K562 (cell line): ENCODE measurements around the gene DENND1A. TPM values are rescaled to one million over a fixed set of nuclear protein-coding genes. Genes with fewer than 3 reads are reported as not detected.

ENCODE experiments used
- BMI1 ChIP-seq: fragments of 150-350 bp; IDR thresholded peaks from 2 replicates; pipeline ENCODE4 v1.6.1; 2014; ENCODE audit warnings: low read length
- CC2D1A ChIP-seq: fragments of 450-650 bp; IDR thresholded peaks from 2 replicates; pipeline ENCODE4 v1.6.1; 2017; ENCODE audit warnings: mild to moderate bottlenecking
- CCAR2 ChIP-seq: fragments of 200-400 bp; formaldehyde crosslinking; IDR thresholded peaks from 2 replicates; pipeline ENCODE4 v1.6.1; 2017; ENCODE audit warnings: mild to moderate bottlenecking, low read depth, low read length
- ELF4 ChIP-seq: fragments of 450-650 bp; formaldehyde crosslinking; IDR thresholded peaks from 2 replicates; pipeline ENCODE4 v1.4.0; 2022; ENCODE audit warnings: missing genetic modification characterization
- HDAC3 ChIP-seq: fragments of 450-650 bp; IDR thresholded peaks from 2 replicates; pipeline ENCODE4 v1.6.1; 2018; ENCODE audit warnings: borderline replicate concordance, mild to moderate bottlenecking, moderate library complexity; ENCODE audit not compliant: partially characterized antibody
- KDM4B ChIP-seq, 2 experiments: fragments of 450-650 bp in 1 of 2; sonication (generic) in 1 of 2; IDR thresholded peaks; 2 replicates each; pipeline ENCODE4 v1.6.1; 2016 to 2017; ENCODE audit warnings: borderline replicate concordance in 2 of 2, antibody characterized with exemption in 1 of 2, low read depth in 1 of 2, mild to moderate bottlenecking in 1 of 2
- KLF10 ChIP-seq: fragments of 250-450 bp; sonication (Bioruptor Pico); IDR thresholded peaks from 2 replicates; pipeline ENCODE4 v1.6.1; 2021; ENCODE audit warnings: matching md5 sums
- MCM2 ChIP-seq: fragments of 450-650 bp; IDR thresholded peaks from 2 replicates; pipeline ENCODE4 v1.6.1; 2017; ENCODE audit warnings: low read depth, mild to moderate bottlenecking
- MEIS2 ChIP-seq: fragments of 450-650 bp; IDR thresholded peaks from 2 replicates; pipeline ENCODE4 v1.6.1; 2014; ENCODE audit warnings: mild to moderate bottlenecking; ENCODE audit not compliant: partially characterized antibody
- MYC ChIP-seq, 2 experiments: fragments of 250-450 bp in 1 of 2; sonication (Bioruptor Pico) in 1 of 2; IDR thresholded peaks; 2 replicates each; pipeline versions ENCODE4 v1.5.1 to v1.6.1; 2012 to 2021; ENCODE audit warnings: low read depth in 2 of 2, borderline replicate concordance in 1 of 2, improper control_type of control experiment in 1 of 2, low read length in 1 of 2, mild to moderate bottlenecking in 1 of 2, moderate library complexity in 1 of 2
- NCOA1 ChIP-seq: fragments of 450-650 bp; IDR thresholded peaks from 2 replicates; pipeline ENCODE4 v1.6.1; 2016; ENCODE audit warnings: low read depth
- POLR2AphosphoS2 ChIP-seq: IDR thresholded peaks from 2 replicates; pipeline ENCODE4 v1.6.1; 2012; ENCODE audit warnings: low read length, improper control_type of control experiment
- POLR3A ChIP-seq: IDR thresholded peaks from 2 replicates; pipeline ENCODE4 v1.6.1; 2011; ENCODE audit warnings: borderline replicate concordance, mild to moderate bottlenecking, moderate library complexity; ENCODE audit not compliant: insufficient read length, insufficient read depth; ENCODE audit errors: extremely low read depth
- SMARCB1 ChIP-seq: IDR thresholded peaks from 2 replicates; pipeline ENCODE4 v1.6.1; 2011; ENCODE audit warnings: improper control_type of control experiment, low read depth; ENCODE audit not compliant: insufficient read length
- SMARCE1 ChIP-seq: fragments of 450-650 bp; IDR thresholded peaks from 2 replicates; pipeline ENCODE4 v1.7.1; 2016; ENCODE audit warnings: mild to moderate bottlenecking
- STAT5B ChIP-seq: fragments of 250-450 bp; sonication (Bioruptor Pico); IDR thresholded peaks from 2 replicates; pipeline ENCODE4 v1.8.0; 2021; ENCODE audit warnings: mild to moderate bottlenecking, inconsistent platforms
- ZNF217 ChIP-seq: sonication (generic); formaldehyde crosslinking; IDR thresholded peaks from 2 replicates; pipeline ENCODE4 v1.8.0; 2022; ENCODE audit warnings: mild to moderate bottlenecking, missing genetic modification reagents
- ZNF311 ChIP-seq: fragments of 250-450 bp; sonication (Bioruptor Pico); IDR thresholded peaks from 2 replicates; pipeline ENCODE4 v1.4.0; 2020; ENCODE audit warnings: mild to moderate bottlenecking, moderate library complexity
- polyA plus RNA-seq, 8 experiments: library from polyadenylated mRNA; depleted of rRNA in 4 of 8; stranded (reverse) in 5 of 8; unstranded in 3 of 8; fragments of >200 nt; fragmentation: Nextera tagmentation in 2 of 8; fragmentation: Illumina TruSeq in 1 of 8; extraction: Ambion mirVana in 2 of 8; extraction: Trizol in 1 of 8; gene quantifications; 2 replicates each; pipeline versions ENCODE4 v1.2.1 to v1.2.3, GENCODE V29; 2011 to 2014; ENCODE audit warnings: inconsistent platforms in 1 of 8, missing spikeins in 1 of 8
- total RNA-seq, 7 experiments: library from RNA; depleted of rRNA in 6 of 7; stranded (reverse); fragments of >200 nt in 6 of 7; fragmentation: Illumina TruSeq in 2 of 7; extraction: Trizol in 2 of 7; gene quantifications; 2 replicates each; pipeline versions ENCODE4 v1.2.1 to v1.2.3, GENCODE V29; 2011 to 2021; ENCODE audit warnings: low replicate concordance in 1 of 7
- TF ChIP-seq, protein P1 (sequence below): fragments of 450-650 bp; IDR thresholded peaks from 2 replicates; pipeline ENCODE4 v1.6.1; 2017; ENCODE audit warnings: antibody characterized with exemption, mild to moderate bottlenecking
- TF ChIP-seq, protein P2 (sequence below): fragments of 450-650 bp; formaldehyde crosslinking; IDR thresholded peaks from 2 replicates; pipeline ENCODE4 v1.4.0; 2020; ENCODE audit warnings: mild to moderate bottlenecking, mixed read lengths
- TF ChIP-seq, protein P3 (sequence below): fragments of 450-650 bp; formaldehyde crosslinking; IDR thresholded peaks from 2 replicates; pipeline ENCODE4 v1.4.0; 2022; ENCODE audit warnings: missing genetic modification characterization

The DENND1A gene
- total and polyA plus RNA-seq, 9 of the 15 experiments (the other 6 are each of a cell fraction or from before 2014, with no cell fraction given): 7.6 to 29.5 (median 15.7) TPM

GRCh38 chr9:123360161-123361085 is 569.5 kb downstream of the DENND1A start (continued):
- TF ChIP-seq, protein P1, sequence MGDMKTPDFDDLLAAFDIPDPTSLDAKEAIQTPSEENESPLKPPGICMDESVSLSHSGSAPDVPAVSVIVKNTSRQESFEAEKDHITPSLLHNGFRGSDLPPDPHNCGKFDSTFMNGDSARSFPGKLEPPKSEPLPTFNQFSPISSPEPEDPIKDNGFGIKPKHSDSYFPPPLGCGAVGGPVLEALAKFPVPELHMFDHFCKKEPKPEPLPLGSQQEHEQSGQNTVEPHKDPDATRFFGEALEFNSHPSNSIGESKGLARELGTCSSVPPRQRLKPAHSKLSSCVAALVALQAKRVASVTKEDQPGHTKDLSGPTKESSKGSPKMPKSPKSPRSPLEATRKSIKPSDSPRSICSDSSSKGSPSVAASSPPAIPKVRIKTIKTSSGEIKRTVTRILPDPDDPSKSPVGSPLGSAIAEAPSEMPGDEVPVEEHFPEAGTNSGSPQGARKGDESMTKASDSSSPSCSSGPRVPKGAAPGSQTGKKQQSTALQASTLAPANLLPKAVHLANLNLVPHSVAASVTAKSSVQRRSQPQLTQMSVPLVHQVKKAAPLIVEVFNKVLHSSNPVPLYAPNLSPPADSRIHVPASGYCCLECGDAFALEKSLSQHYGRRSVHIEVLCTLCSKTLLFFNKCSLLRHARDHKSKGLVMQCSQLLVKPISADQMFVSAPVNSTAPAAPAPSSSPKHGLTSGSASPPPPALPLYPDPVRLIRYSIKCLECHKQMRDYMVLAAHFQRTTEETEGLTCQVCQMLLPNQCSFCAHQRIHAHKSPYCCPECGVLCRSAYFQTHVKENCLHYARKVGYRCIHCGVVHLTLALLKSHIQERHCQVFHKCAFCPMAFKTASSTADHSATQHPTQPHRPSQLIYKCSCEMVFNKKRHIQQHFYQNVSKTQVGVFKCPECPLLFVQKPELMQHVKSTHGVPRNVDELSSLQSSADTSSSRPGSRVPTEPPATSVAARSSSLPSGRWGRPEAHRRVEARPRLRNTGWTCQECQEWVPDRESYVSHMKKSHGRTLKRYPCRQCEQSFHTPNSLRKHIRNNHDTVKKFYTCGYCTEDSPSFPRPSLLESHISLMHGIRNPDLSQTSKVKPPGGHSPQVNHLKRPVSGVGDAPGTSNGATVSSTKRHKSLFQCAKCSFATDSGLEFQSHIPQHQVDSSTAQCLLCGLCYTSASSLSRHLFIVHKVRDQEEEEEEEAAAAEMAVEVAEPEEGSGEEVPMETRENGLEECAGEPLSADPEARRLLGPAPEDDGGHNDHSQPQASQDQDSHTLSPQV: peak; percentile 58
- TF ChIP-seq POLR3A: no peak
- TF ChIP-seq, protein P2, sequence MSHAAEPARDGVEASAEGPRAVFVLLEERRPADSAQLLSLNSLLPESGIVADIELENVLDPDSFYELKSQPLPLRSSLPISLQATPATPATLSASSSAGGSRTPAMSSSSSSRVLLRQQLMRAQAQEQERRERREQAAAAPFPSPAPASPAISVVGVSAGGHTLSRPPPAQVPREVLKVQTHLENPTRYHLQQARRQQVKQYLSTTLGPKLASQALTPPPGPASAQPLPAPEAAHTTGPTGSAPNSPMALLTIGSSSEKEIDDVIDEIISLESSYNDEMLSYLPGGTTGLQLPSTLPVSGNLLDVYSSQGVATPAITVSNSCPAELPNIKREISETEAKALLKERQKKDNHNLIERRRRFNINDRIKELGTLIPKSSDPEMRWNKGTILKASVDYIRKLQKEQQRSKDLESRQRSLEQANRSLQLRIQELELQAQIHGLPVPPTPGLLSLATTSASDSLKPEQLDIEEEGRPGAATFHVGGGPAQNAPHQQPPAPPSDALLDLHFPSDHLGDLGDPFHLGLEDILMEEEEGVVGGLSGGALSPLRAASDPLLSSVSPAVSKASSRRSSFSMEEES (CRISPR knock-in tag): no peak
- TF ChIP-seq BMI1: peak; percentile 86
- TF ChIP-seq KDM4B (IDR thresholded peaks at IDR 0.05; ENCODE audit: borderline replicate concordance in 2 of 2, low read depth in 1 of 2): peak in 1 of 2 experiments; percentile 88; a peak in 1 of 4 replicates
- no peak for TF ChIP-seq ZNF311 (CRISPR knock-in tag)
- TF ChIP-seq MEIS2: peak; percentile 11
- no peak for TF ChIP-seq POLR2AphosphoS2
- TF ChIP-seq CC2D1A: no peak
- no peak for TF ChIP-seq KLF10
- 0 out of 2 replicates have a peak, but pooled peaks have one; percentile 9 for TF ChIP-seq SMARCE1
- no peak for TF ChIP-seq ZNF217 (CRISPR knock-in tag)
- TF ChIP-seq CCAR2: no peak
- TF ChIP-seq, protein P3, sequence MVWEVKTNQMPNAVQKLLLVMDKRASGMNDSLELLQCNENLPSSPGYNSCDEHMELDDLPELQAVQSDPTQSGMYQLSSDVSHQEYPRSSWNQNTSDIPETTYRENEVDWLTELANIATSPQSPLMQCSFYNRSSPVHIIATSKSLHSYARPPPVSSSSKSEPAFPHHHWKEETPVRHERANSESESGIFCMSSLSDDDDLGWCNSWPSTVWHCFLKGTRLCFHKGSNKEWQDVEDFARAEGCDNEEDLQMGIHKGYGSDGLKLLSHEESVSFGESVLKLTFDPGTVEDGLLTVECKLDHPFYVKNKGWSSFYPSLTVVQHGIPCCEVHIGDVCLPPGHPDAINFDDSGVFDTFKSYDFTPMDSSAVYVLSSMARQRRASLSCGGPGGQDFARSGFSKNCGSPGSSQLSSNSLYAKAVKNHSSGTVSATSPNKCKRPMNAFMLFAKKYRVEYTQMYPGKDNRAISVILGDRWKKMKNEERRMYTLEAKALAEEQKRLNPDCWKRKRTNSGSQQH (CRISPR knock-in tag): no peak
- TF ChIP-seq HDAC3: no peak
- no peak; the same call in 1 of the 2 replicates for TF ChIP-seq MYC (IDR thresholded peaks at IDR 0.05; ENCODE audit: low read depth, low read length)
- TF ChIP-seq MYC (CRISPR knock-in tag; IDR thresholded peaks at IDR 0.05; ENCODE audit: borderline replicate concordance, low read depth): no peak
- 0 out of 2 replicates have a peak, but pooled peaks have one; percentile 16 for TF ChIP-seq ELF4 (CRISPR knock-in tag)
- no peak for TF ChIP-seq SMARCB1
- 0 out of 2 replicates have a peak, but pooled peaks have one; percentile 28 for TF ChIP-seq NCOA1
- no peak for TF ChIP-seq STAT5B
- no peak for TF ChIP-seq MCM2
